GM18508 (cell line): ENCODE data around the gene ADAM30.

Experiments used
- ATAC-seq: cut with Tn5 transposase; IDR thresholded peaks from one replicate; pipeline ENCODE4 v1.9.1; 2021; ENCODE audit warnings: moderate number of reproducible peaks; ENCODE audit not compliant: insufficient read depth, unreplicated experiment

The ADAM30 gene

DNA sequence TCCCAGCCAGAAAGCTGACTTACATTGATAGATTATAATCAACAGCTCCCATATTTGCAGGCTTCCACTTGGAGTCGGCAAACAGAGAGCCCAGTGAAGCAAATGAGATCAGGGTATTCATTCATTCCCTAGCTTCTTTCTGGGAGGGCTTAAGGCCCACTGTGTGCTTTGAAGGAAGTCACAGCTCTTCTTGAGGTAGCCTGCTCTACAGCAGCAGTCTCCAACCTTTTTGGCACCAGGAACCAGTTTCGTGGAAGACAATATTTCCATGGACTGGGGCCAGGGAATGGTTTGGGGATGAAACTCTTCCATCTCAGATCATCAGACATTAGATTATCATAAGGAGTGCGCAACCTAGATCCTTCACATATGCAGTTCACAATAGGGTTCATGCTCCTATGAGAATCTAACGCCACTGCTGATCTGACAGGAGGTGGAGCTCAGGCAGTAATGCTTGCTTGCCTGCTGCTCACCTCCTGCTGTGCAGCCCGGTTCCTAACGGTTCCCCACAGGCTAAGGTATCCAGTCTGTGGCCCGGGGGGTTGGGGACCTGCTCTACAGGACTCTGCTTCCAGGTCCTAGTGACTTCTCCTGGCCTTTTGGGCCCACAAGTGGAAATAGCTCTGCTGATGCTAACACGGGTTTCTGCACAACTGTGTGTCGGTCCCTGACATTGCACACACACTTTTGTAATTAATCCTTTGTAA, 13.7 kb upstream of the ADAM30 start:
- no peak for ATAC-seq

DNA sequence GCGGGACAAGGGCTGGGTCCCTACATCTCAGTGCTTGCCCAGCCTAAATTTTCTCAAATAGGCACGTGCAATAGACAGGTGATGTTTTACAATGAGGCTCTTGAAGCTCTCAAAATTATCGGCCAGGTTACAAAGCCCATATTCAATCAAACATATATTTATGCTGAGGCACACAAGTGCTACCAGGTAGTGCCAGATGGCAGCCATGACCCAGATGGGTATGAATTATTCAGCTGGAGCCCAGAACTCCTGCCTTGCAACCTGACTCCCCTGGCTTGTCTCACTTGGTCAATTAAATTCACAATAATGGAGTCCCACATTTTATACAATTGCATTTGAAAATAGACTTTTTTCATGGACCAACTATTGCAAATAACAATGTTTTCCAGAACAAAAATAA, 12.3 kb upstream of the ADAM30 start:
- ATAC-seq, result no peak

DNA sequence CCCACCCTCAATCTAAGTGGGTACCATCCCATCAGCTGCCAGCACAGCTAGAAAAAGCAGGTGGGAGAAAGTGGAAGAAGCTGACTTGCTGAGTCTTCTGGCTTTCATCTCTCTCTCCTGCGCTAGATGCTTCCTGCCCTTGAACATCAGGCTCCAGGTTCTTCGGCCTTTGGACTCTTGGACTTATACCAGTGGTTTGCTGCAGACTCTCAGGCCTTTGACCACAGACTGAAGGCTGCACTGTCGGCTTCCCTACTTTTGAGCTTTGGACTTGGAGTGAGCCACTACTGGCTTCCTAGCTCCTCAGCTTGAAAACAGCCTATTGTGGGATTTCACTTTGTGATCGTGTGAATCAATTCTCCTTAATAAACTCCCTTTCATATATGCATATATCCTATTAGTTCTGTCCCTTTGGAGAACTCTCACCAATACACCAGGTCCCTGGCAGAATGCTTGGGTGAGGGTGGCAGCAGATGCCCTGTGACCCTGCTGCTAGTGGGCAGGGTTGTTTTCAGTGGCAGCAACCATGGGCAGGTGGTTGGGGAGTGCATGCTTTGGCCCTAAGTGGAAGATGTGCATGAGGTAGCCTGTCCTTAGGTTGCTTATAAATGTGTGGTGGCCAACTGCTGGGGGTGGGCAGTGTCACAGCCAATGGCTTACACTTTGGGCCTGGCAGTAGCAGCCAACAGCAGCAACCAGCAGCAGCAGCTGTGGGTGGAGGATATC, 10.8 kb upstream of the ADAM30 start:
- no peak for ATAC-seq

DNA sequence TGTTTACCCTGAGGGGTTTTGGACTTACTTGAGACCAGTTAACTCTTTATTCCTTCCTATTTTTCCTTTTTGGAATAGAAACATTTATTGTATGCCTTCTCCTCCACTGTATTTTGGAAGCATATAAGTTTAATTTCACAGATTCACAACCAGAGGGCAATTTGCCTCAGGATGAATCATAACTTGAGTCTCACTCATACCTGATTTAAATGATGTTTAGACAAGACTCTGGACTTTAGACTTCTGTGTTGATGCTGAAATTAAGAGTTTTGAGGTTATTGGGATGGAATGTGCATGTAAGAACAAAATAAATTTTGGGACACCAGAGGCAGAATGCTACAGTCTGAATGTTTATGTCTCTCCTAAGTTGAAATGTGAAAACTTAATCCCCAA, 7.1 kb upstream of the ADAM30 start:
- no peak for ATAC-seq

DNA sequence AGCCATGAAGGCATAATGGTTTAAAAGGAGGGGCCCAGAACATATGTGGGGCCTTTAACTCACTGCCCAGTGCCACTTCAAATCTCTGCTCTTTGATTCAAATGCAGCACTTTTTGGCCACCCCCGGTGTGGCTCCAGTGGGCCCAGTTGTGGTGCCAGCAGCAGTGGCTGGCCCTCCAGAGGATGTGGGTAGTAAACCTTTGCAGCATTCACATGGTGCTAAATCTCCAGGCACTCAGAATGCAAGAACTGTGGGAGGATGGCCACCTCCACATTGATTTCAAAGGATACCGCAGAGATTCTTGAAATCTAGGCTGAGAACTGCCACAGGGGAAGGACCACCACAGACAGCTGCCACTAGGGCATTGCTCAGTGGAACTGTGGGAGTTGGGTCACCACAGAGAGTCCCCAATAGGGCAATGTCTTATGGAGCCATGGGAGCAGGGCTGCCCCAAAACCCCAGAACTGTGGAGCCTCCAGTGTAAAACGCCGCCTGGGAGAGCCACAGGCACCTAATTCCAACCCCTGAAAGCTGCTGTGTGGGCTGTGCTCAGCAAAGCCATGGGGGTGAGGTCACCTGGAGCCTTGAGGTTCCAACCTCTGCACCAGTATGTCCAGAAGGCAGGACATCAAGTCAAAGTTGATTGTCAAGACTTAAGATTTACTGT, 6.6 kb upstream of the ADAM30 start:
- no peak for ATAC-seq

DNA sequence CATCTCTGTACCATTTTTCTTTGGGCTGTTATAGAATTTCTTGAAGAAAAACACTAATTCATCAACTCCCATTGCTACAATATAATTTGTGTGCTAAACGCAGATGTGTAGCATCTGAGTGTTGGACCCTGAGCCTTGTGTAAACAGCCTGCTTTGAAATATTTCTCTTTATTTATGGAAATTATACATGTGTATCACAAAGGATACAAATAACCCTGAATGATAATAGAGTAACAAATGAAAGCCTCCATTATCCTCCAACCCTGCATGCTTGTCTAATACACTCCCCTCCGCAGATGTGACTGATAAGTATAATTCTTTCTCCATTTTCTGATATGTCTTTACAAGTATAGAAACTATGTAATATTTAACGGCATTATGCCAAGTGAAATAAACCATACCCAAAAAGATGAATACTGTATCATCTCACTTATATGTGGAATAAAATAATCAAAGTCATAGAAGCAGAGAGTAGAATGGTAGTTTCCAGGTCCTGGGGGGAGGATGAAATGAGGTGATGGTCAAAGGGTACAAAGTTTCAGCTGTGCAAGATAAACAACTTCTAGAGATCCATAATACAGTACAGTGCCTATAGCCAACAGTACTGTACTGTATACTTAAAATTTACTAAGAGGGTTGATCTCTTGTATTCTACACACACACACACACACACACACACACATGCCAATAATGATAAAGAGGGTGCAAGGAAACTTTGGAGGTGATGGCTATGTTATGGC, 2.8 kb upstream of the ADAM30 start:
- no peak for ATAC-seq

DNA sequence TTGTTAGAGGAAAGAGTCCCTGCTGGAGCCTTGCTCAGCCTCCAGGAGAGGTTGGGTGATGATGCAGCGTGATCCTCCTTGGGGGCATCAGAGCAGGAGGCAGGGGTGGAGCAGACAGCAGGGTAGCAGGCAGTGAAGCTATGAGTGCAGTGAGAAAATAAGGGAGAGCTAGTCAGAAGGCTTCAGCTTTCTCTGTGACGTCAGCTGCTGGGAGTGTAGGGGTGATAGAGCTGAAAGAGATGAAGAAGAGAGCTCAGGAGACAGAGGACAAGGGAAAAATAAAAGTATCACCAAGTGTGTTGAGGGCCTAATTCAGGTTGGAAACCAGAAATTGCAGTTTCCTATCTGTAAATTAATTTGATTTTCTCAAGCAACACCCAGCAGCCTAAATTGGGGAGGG, 2.2 kb upstream of the ADAM30 start:
- ATAC-seq, result no peak

DNA sequence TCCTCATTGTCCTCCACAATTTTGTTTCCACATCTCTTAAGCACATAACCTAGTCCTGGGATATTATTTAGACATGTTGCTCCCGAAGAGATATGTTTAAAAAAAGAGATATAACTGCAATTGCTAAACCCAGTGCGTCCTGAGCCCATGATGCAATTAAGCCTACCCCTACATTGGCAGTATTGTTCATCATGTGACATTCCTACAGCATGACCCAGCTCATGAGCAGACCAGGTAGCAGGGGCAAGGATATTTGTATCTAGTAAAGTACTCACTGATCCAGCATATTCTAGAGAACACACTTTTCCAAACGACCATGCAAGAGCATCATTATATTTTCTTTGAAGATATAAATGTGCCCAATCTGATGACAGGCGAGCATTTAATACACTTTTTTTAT, 1.2 kb downstream of the ADAM30 start:
- ATAC-seq, result no peak

DNA sequence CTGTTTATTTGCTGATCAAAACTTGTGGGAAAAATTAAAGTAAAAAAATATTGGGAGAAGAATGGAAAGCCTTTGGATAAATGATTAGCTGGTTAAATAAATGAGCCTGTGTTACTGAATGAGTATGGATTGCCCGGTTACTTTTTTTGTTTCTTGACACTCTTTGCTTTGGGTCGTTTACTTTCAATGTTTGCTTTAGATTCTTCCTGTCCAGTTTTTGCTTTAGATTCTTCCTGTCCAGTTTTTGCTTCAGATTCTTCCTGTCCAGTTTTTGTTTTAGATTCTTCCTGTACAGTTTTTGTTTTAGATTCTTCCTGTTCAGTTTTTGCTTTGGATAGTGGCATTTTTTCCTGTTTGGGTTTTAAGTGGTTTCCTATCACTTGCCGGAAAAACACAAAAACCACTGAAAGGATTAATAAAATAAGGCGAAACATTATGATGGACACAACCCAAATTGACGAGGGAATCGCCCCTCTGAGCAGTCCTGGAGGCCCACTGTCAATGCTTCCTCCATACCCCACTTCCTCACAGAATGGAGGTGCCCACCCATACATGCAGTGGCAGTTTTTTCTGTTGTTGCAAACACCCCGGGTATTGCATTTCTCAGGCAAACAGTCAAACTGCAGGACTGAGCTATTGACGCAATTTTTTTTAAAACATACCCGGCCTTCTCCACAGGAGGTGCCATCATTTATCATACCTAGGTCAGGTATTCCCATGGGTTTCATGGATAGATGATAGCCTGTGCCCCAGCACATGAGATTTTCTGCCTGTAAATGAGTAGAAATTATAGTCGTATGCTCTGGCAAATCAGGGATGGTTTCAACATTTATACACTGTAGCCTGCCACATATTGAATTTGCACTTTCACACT, 2.3 kb downstream of the ADAM30 start:
- no peak for ATAC-seq

DNA sequence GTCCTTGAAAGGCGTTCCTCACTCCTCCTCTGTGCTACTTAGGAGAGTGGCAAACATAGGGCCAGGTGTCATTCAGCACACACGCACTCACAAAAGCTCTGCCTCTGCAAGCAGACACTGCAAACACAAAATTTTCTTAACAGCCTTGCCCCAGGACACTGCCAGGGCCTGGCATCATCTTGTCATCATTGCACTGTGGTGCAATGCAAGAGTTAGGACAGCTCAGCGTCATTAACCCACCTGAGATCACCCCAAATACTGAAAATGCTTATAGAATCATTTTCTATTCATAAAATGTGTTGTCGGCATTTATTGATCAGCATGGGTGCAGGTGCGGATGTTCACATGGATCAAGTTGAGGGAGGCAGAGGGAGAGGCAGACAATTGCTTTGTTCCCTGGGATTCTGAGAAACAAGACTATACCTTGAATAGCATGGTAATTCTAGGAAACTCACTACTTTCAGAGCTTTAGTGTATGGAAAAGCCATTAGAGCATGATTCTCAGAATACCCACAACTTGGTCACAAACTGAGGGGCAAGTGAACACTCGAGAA, 3.0 kb downstream of the ADAM30 start:
- no peak for ATAC-seq

DNA sequence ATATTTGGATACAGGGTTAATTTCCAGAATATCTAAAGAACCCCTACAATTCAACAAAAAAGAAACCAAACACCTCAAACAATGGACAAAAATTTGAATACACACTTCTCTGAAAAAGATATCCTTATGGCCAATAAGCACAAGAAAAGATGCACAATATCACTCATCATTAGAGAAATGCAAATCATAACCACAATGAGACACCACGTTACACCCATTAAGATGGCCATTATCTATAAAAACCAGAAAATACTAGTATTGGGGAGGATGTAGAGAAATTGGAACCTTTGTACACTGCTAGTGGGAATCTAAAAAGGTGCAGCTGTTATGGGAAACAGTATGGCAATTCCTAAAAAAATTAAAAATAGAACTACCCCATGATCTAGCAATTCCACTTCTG, 4.9 kb downstream of the ADAM30 start:
- ATAC-seq, result no peak

DNA sequence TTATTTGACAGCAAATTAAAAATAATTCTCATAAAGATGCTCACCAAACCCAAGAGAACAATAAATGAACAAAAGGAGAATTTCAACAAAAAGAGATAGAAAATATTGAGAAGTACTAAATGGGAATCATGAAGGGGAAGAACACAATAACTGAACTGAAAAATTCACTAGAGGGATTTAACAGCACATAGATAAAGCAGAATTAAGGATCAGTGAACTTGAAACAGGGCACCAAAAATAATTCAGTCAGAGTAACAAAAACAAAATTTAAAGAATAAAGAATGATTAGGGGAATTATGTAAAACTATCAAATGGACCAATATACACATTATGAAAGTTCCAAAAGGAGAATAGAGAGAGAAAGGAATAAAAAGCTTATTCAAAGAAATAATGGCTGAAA, 7.8 kb downstream of the ADAM30 start:
- ATAC-seq, result no peak

DNA sequence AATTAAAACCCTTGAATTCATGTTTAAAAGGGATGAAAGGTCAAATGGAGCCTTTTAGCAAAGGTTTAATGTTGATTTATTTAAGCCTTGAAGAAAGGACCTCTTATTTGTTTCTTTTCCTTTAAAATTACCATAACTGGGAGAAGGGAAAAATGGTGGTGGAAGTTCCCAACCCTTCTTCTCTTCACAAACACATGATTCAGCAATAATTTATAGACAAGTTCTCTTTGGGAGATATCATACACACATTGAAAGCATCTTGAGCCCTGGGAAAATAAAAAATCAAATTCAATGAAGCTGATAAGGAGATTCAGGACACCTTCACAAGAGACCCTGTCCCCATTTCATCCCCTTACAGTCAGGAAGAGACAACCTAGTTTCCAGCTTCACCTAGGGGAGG, 8.9 kb downstream of the ADAM30 start:
- no peak for ATAC-seq

DNA sequence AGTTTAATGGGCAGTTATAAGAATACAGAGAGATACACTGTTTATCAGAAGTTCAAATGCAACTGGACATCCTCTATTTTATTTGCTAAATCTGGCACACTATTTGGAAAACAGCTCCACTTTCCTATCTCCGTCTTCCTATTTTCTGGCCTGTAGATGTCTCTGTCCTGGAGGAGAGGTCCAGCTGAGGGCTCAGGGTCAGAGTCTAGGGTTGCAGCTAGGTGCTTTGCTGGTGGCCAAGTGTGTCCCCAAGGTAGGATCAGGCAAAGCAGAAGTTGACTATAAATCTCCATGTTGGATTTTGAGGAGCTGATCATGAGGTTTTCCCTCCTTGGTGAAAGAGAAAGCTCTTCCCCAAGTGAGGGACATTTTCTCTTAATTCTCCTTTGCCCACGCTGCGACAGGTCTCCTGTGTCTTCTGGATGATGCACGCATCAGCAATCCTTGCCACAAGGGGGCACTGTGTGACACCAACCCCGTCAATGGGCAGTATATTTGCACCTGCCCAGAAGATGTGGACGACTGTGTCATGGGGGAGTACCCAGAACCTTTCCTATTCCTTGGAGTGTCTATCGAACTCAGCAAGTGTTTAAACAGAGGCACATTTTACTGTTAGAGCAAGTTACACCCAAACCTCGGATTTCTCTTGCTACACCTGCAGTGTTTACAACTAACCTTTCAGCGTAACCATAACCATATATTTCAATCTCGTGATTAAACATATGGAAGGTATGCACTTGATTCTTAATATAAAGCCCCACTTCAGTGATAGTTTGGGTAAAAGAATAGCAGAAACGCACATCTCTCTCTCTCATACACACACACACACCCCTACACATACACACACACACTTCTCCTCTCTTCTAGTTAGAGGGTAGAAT, 10.2 kb downstream of the ADAM30 start:
- ATAC-seq, result no peak

DNA sequence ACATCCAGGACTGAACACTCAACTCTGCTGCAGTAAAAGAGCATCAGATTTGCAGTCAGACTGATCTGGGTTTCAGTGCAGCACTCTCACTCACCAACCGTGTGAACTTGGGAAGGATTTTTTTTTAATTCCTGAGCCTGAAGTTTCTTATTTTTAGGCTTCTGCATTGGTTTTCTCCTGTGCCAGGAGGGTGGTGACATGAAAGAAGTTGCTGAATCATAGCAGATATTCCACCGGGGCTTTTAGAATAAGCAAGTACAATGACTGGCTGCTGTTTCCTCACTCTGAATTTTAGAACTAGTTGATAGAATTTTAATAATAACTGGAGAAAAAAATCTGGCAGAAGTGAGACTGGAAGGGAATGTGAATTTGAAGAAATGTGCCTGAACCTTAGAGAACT, 11.6 kb downstream of the ADAM30 start:
- ATAC-seq, result no peak

DNA sequence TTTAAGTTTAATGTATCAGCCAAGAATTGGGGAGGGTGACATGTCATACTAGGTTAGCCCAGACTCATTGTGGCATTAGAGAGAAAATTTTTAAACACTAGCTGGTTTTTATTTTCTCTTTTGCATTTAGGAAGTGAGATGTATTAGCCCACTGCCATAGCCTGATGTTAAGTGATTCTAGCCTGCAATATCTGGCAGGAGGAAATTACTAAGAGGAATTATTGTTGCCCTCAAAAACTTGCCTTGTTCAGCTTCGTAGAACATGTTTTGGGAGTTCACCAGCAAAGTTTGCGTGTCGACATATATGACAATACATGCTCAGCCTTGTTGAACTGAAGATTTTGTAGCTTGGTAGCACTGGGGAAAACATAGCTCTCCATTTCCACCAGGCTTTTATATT, 12.5 kb downstream of the ADAM30 start:
- no peak for ATAC-seq

DNA sequence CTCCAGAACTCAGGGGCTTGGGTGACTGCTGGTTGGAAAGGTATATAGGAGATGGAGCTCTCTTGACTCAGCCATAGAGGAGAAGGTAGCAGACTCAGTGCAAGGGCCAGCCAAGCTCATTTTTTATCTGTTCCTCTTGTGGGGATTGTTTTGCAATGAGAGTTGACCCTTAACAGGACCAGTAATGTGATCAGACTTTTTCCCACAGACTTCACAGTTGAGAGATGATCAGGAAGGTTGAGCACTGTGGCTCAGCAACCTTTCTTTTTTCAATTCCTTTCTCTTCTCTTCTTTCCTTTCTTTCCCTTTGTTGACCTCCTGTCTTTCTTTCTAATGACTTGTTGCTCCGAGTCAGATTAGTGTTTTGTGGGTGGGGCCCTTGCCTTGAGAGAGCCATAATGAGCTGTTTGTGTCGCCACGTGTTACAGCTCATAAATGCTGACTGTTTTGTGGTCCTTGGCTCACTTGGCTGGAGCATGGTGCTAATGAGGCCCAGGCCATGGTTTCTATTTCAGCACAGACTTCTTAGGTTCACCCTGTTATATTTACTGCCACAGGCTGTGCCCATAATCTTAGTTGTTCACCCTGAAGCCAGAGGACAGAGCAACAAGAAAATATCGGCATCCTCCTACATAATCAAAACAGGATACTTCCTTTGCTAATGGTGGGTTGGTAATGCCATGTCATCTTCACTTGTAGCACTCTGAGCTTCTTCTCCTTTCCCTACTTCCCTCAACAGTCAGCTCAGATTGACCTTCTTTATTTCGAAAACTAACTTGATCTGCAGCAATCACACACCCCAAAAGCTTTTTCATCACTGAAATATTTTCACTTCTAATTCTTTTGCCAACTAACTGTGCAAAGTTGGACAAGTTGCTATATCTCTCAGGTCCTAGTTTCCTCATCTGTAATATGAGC, 13.9 kb downstream of the ADAM30 start:
- no peak for ATAC-seq
